GM10266 (cell line): Measurements from ENCODE around the gene FAM171A1.

Source experiments
- DNase-seq: peaks from one replicate; pipeline ENCODE4 v3.0.0; 2012; ENCODE audit errors: extremely low spot score
- TF ChIP-seq, protein P1 (sequence below): IDR thresholded peaks from 2 replicates; pipeline ENCODE4 v1.5.1; 2012; ENCODE audit warnings: mild to moderate bottlenecking, low read depth; ENCODE audit not compliant: control insufficient read depth, insufficient read depth; ENCODE audit errors: missing control alignments

The FAM171A1 gene

DNA sequence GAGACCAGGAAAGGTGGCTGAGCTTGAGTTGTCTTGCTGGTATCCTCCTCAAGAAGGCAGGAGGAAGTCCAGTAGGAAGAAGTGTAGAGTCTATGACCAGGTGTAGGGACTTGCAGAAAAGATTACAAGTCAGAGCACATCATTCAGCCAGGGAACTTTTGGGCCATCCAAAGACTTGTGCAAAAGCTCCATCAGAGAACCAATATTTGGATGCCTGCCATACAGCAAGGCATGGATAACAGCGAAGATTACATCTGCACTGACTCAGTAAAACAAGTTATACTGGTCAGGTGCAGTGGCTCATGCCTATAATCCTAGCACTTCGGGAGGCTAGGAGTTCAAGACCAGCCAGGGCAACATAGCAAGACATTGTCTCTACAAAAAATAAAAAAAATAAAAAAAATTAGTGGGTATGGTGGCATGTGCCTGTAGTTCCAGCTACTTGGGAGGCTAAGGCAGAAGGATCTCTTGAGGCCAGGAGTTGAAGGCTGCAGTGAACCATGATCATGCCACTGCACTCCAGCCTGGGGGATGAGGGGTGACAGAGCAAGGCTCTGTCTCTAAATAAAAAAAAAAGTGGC lies 189.4 kb downstream of the FAM171A1 start:
- TF ChIP-seq, protein P1, sequence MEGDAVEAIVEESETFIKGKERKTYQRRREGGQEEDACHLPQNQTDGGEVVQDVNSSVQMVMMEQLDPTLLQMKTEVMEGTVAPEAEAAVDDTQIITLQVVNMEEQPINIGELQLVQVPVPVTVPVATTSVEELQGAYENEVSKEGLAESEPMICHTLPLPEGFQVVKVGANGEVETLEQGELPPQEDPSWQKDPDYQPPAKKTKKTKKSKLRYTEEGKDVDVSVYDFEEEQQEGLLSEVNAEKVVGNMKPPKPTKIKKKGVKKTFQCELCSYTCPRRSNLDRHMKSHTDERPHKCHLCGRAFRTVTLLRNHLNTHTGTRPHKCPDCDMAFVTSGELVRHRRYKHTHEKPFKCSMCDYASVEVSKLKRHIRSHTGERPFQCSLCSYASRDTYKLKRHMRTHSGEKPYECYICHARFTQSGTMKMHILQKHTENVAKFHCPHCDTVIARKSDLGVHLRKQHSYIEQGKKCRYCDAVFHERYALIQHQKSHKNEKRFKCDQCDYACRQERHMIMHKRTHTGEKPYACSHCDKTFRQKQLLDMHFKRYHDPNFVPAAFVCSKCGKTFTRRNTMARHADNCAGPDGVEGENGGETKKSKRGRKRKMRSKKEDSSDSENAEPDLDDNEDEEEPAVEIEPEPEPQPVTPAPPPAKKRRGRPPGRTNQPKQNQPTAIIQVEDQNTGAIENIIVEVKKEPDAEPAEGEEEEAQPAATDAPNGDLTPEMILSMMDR, result no peak
- DNase-seq, result no peak

DNA sequence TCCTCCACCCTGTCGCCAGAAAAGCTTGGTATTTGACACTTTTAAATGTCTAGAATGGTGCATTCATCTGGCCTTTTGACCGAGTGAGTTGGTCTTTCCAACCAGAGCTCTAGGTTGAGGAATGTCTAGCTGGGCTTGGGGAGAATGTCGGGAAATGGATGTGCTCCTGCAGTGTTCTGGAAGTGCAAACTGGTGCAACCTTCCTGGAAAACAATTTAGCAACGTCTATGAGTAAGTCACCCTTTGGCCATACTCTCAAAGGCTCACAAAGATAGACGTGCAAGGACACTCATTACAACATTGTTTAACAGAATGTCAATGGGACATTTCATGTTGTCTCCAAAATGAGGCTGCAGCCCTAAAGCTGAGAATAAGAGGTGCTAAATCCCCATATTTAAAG lies 190.4 kb downstream of the FAM171A1 start:
- TF ChIP-seq, protein P1, result no peak
- DNase-seq, result no peak

DNA sequence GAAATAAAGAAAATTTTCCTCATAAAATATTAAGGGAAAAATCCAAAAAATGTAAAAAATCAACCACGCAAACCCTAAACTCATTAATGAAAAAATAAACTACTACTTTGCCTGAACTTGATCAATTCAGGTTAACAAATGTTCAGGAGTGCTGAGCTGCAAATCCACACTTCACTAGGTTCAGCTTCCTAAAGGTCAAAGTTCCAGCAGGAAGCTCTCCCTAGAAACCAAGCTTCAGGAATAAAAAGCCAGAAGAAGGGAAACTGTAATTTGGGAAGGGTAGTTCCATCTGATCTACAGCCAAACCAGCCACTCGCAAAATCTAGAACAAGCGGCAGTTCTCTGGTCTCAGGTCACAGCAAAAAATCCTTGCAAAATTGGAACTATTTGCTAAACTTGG lies 194.8 kb downstream of the FAM171A1 start:
- no peak for DNase-seq
- TF ChIP-seq, protein P1, result no peak

DNA sequence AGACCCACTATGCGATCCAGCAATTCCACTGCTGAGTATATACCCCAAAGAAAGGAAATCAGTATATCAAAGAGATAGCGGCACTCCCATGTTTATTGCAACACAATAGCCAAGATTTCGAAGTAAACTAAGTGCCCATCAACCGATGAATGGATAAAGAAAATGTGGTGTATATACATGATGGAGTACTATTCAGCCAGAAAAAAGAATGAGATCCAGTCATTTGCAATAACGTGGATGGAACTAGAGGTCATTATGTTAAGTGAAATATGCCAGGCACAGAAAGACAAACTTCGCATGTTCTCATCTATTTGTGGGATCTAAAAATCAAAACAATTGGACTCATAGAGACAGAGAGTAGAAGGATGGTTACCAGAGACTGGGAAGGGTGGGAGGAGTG lies 195.5 kb downstream of the FAM171A1 start:
- TF ChIP-seq, protein P1, result no peak
- DNase-seq, result no peak

DNA sequence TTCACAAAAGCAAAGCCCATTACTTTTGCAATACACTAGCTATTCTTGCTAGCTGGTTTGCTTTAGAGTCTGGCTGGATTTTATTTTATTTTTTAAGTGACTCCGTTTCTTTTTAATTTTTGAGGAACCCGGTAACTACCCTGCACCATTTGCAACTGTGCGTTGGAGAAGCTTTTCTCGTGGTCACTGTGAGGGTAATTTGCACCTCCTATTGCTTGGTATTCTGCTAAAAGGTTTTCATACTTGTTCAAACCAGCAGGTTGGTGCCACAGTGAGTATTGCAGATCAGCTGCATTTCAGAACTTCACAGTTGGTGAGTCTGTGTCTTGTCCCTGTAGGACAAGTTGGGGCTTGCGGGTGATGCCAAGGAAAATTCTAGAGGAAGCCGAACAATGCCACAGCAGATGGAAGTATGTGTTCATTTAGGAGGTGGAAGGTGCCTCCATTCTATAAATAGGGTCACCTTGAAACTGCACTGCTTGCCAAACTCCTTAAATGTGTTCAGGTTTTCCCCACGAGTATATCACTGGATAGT lies 198.7 kb downstream of the FAM171A1 start:
- DNase-seq, result no peak
- TF ChIP-seq, protein P1, result no peak

DNA sequence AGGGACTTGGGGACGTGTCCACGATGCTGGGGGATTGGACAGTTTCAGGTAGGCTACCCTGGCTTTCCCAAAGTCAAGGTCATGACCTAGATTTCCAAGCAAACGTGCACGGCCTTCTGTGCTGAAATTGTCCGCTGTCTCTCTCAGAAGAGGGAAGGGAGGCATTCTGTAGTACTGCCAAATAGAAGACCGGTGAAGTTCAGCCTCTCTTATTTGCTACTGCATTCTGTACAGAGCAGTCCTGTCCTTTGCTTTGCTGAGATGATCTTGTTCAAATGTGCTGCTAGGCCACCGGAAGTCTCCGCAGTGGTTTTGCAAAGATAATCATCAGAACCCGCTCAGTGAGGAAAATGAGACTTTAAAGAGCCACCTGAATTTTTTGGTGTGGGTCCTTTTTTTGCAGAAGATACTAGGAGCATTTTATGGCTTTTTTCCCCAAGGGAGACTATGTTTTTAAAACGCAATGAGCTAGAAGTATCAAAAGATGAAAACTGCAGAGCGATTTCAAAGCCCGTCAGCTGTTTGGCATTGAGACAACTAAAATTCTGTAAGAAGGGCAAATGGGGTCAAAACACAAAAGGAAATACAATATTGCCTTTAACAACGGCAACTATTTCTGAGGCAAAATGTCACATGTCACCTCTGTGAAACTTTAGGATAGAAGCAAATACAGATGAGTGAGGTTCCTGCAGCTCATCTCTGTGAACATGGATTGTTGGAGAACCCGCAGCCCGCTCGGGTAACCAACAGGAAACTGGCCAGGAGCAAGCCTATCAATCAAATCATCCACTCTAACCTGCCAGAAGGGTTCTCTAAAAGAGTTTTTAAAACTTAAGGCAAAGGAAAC lies 201.3 kb downstream of the FAM171A1 start:
- TF ChIP-seq, protein P1, result no peak

More for the DNA sequence above, 201.3 kb downstream of the FAM171A1 start:
- DNase-seq, result peak; percentile 19
